Measurements from ENCODE around the gene FLNC.

The FLNC gene

GRCh38 chr7:128893251-128894100 lies 63.3 kb downstream of the FLNC start:
- no peak for DNase-seq (ENCODE audit: low read depth in 2 of 2)

GRCh38 chr7:128894101-128894440 lies 63.9 kb downstream of the FLNC start:
- DNase-seq (ENCODE audit: low read depth in 2 of 2): no peak

- no peak for DNase-seq (ENCODE audit: low read depth in 2 of 2)
Observed at GRCh38 chr7:128895320-128895719, 65.1 kb downstream of the FLNC start.

GRCh38 chr7:128899392-128899791 lies 69.2 kb downstream of the FLNC start:
- DNase-seq (ENCODE audit: low read depth in 2 of 2): no peak

- no peak for DNase-seq (ENCODE audit: low read depth in 2 of 2)
Observed at GRCh38 chr7:128900237-128900636, 70.0 kb downstream of the FLNC start.

GRCh38 chr7:128902761-128903585 lies 72.8 kb downstream of the FLNC start:
- no peak for DNase-seq (ENCODE audit: low read depth in 2 of 2)

- no peak for DNase-seq (ENCODE audit: low read depth in 2 of 2)
Observed at GRCh38 chr7:128903621-128904361, 73.6 kb downstream of the FLNC start.

- no peak for DNase-seq (ENCODE audit: low read depth in 2 of 2)
Observed at GRCh38 chr7:128904381-128905197, 74.4 kb downstream of the FLNC start.

- DNase-seq (ENCODE audit: low read depth in 2 of 2): no peak
Observed at GRCh38 chr7:128906001-128906765, 76.0 kb downstream of the FLNC start.

GRCh38 chr7:128906766-128907559 lies 76.8 kb downstream of the FLNC start:
- no peak for DNase-seq (ENCODE audit: low read depth in 2 of 2)
